ENCODE results near the gene RIT2.

The RIT2 gene

DNA sequence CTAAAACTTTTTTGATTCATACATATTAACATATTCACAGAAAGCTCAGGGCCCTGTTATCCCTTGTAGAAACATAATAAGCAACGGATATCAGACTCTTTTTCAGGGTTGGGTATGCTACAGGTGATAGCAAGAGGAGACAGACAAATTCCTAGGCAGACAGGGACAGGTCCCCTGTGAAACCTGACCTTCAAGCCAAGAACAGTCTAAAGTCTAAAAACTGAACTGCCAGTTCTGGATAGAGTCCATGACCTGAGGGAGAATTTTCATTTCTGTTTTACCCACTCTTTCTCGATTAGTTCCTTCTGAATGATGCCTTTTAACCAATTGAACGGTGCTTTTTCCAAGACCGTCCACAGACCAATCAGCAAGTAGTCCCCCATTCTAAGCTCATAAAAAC is 54.2 kb downstream of the RIT2 start:
- in situ Hi-C loops (cut with HindIII; ENCODE audit: low sequenced_read_pairs) = no loop called here

DNA sequence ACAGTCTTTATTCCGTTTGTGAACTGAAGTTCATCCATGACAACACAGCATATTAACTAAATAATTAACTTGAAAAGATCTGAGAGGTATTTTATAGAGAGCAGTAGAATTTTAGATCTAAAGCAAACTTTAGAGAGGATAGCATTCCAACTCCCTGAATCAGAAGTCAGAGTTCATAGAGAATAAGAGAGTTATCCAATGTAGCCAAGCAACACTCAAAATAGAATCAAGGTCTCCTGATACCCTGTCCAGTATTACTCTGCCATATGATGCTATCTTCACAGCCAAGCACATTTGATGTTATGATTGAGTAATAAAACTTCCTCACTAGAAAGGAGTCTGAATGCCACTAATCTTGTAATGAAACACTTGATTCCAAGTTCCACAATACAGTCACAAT is 55.5 kb downstream of the RIT2 start:
- in situ Hi-C loops (cut with HindIII; ENCODE audit: low sequenced_read_pairs) = no loop called here
- H3K4me3 ChIP-seq (ENCODE audit: low read depth, low read length) = no peak overlapping the region
- TF ChIP-seq, protein P1, sequence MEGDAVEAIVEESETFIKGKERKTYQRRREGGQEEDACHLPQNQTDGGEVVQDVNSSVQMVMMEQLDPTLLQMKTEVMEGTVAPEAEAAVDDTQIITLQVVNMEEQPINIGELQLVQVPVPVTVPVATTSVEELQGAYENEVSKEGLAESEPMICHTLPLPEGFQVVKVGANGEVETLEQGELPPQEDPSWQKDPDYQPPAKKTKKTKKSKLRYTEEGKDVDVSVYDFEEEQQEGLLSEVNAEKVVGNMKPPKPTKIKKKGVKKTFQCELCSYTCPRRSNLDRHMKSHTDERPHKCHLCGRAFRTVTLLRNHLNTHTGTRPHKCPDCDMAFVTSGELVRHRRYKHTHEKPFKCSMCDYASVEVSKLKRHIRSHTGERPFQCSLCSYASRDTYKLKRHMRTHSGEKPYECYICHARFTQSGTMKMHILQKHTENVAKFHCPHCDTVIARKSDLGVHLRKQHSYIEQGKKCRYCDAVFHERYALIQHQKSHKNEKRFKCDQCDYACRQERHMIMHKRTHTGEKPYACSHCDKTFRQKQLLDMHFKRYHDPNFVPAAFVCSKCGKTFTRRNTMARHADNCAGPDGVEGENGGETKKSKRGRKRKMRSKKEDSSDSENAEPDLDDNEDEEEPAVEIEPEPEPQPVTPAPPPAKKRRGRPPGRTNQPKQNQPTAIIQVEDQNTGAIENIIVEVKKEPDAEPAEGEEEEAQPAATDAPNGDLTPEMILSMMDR (IDR thresholded peaks at IDR 0.05; ENCODE audit: low read depth, low read length) = no peak
- DNase-seq (ENCODE audit: low read depth, low spot score) = peak; percentile 52

More for the DNA sequence above, 54.2 kb downstream of the RIT2 start:
- no peak overlapping the region for H3K4me3 ChIP-seq (ENCODE audit: low read depth, low read length)
- no peak for DNase-seq (ENCODE audit: low read depth, low spot score)
- TF ChIP-seq, protein P1 (IDR thresholded peaks at IDR 0.05; ENCODE audit: low read depth, low read length) = no peak

DNA sequence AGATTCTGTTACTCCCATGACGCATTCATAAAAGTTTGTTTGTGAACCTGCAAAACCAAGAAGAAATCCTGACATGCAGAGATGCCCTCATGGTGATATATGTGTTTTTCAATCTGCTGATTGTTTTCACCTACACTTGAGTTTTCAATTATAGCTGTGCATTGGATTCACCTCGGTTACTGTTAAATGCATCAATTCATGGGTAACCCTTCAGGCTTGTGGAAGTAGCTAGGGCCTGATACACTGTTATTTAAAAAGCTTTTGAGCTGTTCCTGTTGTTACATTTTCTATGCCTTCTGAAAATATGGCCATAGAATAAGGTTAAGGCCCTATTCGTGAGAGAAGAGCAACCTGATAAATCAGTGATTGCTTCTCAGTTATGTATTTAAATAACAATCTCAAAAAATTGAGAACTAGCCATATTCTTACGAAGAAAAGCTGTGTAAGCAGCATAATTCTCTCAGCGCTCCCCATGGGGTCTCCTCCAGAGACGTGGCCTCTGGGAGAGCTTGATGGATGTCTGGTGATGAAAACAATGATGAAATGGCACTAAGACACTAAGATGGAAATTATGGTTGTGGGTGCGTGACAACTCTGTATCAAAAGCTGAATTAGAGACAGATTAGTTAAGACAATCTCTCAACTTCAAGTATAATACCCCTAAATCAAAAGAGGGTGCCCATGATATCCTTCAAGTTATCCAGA is 60.5 kb downstream of the RIT2 start:
- TF ChIP-seq, protein P1 (IDR thresholded peaks at IDR 0.05; ENCODE audit: low read depth, low read length) = no peak
- no peak overlapping the region for H3K4me3 ChIP-seq (ENCODE audit: low read depth, low read length)
- no peak for DNase-seq (ENCODE audit: low read depth, low spot score)
- in situ Hi-C loops (cut with HindIII; ENCODE audit: low sequenced_read_pairs) = no loop called here

DNA sequence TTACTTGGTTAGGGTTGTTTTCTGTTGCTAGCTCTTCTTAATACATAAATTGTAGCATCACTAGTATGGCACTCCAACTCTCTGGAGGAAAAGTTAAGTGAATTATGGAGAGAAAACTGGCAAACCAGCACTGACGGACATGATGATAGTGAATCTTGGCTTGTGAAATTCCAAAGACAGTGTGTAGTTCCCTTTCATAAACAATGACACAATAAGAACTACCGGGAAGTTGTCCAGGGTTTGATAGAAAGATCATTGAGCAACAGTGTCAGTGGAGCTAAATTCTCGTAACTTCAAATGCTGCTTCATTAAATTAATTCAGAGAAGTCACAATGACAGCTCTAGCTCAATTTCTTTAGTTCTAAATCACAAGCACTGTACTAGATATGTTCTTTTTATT is 66.5 kb downstream of the RIT2 start:
- peak; percentile 65 for DNase-seq (ENCODE audit: low read depth, low spot score)
- no peak overlapping the region for H3K4me3 ChIP-seq (ENCODE audit: low read depth, low read length)
- in situ Hi-C loops (cut with HindIII; ENCODE audit: low sequenced_read_pairs) = no loop called here
- TF ChIP-seq, protein P1 (IDR thresholded peaks at IDR 0.05; ENCODE audit: low read depth, low read length) = no peak

DNA sequence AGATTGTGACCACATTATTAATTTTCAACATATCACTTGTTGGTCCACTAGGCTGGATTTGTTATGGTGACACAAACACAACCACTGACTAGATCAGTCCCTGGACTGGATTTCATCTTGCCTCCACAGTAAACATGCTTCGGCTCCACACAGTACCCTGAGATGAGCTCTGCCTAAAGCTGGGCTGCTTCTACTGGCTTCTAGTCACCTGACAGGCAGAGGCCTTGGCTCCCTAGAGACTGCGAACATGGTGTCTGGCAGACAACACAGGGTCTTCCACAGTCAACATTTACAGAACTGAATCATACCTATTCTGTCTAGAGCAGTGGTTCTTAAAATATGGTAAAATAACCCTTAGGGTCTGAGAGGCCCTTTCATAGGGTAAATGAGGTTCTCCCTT is 69.2 kb downstream of the RIT2 start:
- no peak overlapping the region for H3K4me3 ChIP-seq (ENCODE audit: low read depth, low read length)
- TF ChIP-seq, protein P1 (IDR thresholded peaks at IDR 0.05; ENCODE audit: low read depth, low read length) = no peak
- DNase-seq (ENCODE audit: low read depth, low spot score) = no peak
- in situ Hi-C loops (cut with HindIII; ENCODE audit: low sequenced_read_pairs) = no loop called here

DNA sequence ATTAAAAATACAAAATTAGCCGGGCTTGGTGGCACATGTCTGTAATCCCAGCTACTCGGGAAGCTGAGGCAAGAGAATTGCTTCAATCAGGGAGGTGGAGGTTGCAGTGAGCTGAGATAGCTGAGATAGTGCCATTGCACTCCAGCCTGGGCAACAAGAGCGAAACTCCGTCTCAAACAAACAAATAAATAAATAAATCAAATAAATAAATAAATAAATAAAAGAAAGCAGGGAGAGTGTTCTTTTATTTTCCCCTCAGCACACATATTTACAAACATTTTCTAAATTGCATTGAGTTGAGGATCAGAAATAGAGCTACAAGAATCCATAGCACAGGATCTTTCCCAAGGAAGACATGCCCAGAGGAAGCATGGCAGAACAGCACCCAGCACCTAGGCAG is 71.9 kb downstream of the RIT2 start:
- no peak for DNase-seq (ENCODE audit: low read depth, low spot score)
- in situ Hi-C loops (cut with HindIII; ENCODE audit: low sequenced_read_pairs) = no loop called here
- H3K4me3 ChIP-seq (ENCODE audit: low read depth, low read length) = no peak overlapping the region
- TF ChIP-seq, protein P1 (IDR thresholded peaks at IDR 0.05; ENCODE audit: low read depth, low read length) = no peak
